ENCODE data around the gene KRT33A.

KRT33A gene

DNA sequence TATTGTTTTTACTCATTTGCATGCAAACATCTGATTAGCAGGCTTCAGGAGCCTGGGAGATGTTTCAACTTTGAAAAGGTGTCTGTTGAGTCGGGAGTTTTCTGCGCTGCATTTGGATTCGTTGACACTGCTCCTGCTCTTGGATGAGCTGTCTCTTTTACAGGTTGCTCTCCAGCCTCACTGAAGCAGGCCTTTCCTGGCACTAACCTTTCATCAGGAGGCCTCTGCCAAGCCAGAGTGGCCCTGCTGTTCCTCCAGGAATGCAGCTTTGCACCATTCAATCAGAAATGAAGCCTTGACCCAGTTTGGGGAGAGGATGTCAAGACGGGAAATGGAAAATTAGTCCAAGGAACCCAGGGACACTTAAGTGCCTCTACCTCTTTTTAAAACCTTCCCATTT lies 47.6 kb downstream of the KRT33A start:
- TF ChIP-seq, protein P1, sequence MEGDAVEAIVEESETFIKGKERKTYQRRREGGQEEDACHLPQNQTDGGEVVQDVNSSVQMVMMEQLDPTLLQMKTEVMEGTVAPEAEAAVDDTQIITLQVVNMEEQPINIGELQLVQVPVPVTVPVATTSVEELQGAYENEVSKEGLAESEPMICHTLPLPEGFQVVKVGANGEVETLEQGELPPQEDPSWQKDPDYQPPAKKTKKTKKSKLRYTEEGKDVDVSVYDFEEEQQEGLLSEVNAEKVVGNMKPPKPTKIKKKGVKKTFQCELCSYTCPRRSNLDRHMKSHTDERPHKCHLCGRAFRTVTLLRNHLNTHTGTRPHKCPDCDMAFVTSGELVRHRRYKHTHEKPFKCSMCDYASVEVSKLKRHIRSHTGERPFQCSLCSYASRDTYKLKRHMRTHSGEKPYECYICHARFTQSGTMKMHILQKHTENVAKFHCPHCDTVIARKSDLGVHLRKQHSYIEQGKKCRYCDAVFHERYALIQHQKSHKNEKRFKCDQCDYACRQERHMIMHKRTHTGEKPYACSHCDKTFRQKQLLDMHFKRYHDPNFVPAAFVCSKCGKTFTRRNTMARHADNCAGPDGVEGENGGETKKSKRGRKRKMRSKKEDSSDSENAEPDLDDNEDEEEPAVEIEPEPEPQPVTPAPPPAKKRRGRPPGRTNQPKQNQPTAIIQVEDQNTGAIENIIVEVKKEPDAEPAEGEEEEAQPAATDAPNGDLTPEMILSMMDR (IDR thresholded peaks at IDR 0.05; ENCODE audit: low read length, missing control alignments): no peak
- H3K4me3 ChIP-seq (replicated peaks; ENCODE audit: low read depth, low read length): no peak overlapping the region
- DNase-seq (ENCODE audit: low read depth): no peak

DNA sequence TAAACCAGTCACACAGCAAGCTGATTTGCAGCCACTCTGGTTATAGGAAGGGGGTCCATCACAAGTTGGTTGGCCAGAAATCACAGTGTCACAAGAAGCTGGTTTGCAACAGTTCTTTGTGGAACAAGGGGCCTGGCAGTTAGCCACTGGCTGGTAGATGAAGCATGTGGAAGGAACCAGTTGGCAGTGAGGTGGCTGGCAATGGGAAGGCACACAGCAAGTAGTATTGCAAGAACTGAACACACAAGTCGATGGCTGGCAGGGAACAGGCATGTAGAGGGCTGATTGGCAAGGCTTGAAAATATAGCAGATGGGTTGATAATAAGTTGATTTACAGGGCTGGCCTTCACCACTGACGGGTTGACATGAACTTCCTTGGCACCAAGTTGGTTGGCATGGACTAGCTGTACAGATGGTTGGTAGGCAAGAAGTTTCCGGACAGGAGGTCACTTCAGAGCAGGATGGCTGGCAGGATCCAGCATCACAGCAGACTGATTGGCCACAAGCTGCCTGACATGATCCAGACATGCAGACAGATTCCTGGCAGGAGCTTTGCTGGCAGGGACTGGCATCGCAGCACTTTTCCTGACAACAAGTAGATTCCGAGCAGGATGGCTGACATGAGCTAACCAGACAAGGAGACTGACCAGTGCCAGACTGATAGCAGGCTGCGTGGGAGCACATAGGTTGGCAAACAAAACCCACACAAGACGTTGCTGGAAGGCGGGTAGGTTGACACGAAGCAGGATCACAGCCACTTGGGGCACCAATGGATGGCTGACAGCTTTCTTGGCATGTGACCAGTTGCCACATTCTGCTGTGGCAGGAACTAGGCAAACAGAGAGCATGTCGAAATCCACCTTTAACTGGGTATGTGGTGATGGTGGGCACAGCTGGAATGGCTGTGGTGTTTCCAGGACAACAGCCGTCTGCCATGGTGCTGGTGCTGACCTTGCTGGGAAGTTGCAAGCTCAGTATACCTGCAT lies 48.4 kb downstream of the KRT33A start, which contains the start of gene KRTAP29-1:
TSS of gene KRTAP29-1 (minus strand) at position 936 of the 986 bp plus-strand sequence. CDS start at position 936, 0 bp downstream.
- DNase-seq (ENCODE audit: low read depth): no peak
- H3K4me3 ChIP-seq (replicated peaks; ENCODE audit: low read depth, low read length): no peak within 1 kb of the TSS
- TF ChIP-seq, protein P1 (IDR thresholded peaks at IDR 0.05; ENCODE audit: low read length, missing control alignments): no peak

DNA sequence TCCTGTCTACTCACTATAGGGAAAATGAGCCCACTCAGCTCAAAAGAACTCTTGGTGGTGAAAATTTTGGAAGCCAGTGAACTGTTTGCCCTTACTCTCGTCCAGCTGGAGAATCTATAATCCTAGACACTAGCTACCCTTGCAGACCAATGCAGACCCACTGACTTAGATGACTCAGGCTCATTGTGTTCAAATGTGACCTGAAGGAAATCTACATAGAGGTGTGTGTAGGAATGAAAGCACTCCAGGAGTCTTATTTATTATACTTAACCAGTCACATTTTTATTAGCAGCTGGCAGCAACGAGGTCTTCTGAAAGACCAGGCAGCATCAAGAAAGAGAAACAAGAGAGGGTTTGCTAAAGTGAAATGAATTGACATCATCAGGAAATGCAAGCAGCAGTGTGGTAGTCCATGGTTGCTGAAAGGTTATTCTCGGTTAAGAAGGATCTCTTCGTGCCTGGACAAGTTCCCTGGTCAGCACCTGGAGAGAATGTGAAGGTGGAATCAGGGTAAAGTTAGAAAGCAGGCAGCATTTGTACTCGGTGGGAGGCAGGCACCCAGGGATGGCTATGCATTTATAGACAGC lies 49.3 kb downstream of the KRT33A start:
- H3K4me3 ChIP-seq (replicated peaks; ENCODE audit: low read depth, low read length): no peak overlapping the region
- no peak for DNase-seq (ENCODE audit: low read depth)
- TF ChIP-seq, protein P1 (IDR thresholded peaks at IDR 0.05; ENCODE audit: low read length, missing control alignments): no peak

DNA sequence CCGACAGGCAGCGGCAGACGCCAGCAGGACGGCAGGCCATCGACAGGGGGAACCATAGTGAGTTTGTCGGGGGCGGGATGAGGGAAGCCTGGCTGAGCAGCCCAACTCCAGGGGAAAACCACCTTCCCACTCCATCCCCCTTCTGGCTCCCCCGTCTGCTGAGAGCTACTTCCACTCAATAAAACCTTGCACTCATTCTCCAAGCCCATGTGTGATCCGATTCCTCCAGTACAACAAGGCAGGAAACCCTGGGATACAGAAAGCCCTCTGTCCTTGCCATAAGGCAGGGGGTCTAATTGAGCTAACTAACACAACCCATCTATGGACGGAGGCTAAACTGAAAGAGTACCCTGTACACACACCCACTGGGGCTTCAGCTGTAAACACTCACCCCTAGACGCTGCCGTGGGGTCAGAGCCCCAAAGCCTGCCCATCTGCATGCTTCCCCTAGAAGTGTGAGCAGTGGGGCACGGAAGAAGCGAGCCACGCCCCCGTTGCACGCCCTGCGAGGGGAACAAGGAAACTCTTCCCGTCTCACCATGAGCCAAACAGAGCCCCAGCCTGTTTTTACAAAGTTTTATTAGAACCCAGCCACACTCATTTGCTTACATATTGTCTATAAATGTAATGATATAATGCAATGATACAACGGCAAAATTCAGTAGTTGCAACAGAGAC lies 52.0 kb downstream of the KRT33A start:
- DNase-seq (ENCODE audit: low read depth): no peak
- TF ChIP-seq, protein P1 (IDR thresholded peaks at IDR 0.05; ENCODE audit: low read length, missing control alignments): no peak
- H3K4me3 ChIP-seq (replicated peaks; ENCODE audit: low read depth, low read length): no peak overlapping the region

DNA sequence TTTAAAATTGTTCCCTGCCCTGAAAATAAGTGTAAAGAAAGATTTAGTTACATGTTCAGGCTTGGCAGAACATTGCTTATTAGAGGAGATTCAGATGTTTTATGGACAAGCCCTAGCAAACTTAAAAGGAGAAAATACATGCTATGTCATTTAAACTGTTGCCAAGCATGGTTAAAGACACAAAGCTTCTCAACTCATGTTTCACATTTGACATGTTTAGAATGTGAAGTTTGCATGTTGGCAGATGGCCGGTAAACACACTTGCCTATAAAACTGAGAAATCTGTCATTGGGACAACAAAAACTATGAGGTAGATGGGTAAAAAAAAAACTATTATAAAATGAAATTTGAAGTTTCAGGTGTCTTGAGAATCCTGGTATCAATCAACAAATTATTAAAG lies 53.8 kb downstream of the KRT33A start:
- TF ChIP-seq, protein P1 (IDR thresholded peaks at IDR 0.05; ENCODE audit: low read length, missing control alignments): no peak
- DNase-seq (ENCODE audit: low read depth): no peak

More for the DNA sequence above, 53.8 kb downstream of the KRT33A start:
- no peak overlapping the region for H3K4me3 ChIP-seq (replicated peaks; ENCODE audit: low read depth, low read length)

All from fibroblast of pulmonary artery (primary cell).